Brain microvascular endothelial cell (primary cell): ENCODE data around the gene SPEM2.

Experiments used
- DNase-seq: peaks from one replicate; pipeline ENCODE4 v3.0.0-alpha.2; 2020
- H3K27ac ChIP-seq: fragments of 250-450 bp; sonication (Bioruptor Pico); 2 replicates; pipeline ENCODE4 v1.5.1; 2020; ENCODE audit warnings: mild to moderate bottlenecking, moderate library complexity
- H3K27me3 ChIP-seq: fragments of 250-450 bp; sonication (Bioruptor Pico); replicated peaks from 2 replicates; pipeline ENCODE4 v1.5.1; 2020; ENCODE audit warnings: mild to moderate bottlenecking
- H3K36me3 ChIP-seq: fragments of 250-450 bp; sonication (Bioruptor Pico); replicated peaks from 2 replicates; pipeline ENCODE4 v1.5.1; 2020; ENCODE audit warnings: mild to moderate bottlenecking
- H3K4me3 ChIP-seq: 2 replicates; pipeline ENCODE4 v1.5.1; 2011; ENCODE audit warnings: low read depth, mild to moderate bottlenecking, control low read depth, low read length, moderate library complexity
- in situ Hi-C: cut with HindIII; loops from 2 replicates; pipeline ENCODE4 v1.10.0; 2017; ENCODE audit warnings: low sequenced_read_pairs, low pct_ligation_motif_present
- TF ChIP-seq, protein P1 (sequence below): IDR thresholded peaks from 2 replicates; pipeline ENCODE4 v1.5.1; 2011; ENCODE audit warnings: low read depth, mild to moderate bottlenecking, moderate library complexity, low read length, control low read depth, inconsistent platforms; ENCODE audit errors: missing control alignments

SPEM2 gene

DNA sequence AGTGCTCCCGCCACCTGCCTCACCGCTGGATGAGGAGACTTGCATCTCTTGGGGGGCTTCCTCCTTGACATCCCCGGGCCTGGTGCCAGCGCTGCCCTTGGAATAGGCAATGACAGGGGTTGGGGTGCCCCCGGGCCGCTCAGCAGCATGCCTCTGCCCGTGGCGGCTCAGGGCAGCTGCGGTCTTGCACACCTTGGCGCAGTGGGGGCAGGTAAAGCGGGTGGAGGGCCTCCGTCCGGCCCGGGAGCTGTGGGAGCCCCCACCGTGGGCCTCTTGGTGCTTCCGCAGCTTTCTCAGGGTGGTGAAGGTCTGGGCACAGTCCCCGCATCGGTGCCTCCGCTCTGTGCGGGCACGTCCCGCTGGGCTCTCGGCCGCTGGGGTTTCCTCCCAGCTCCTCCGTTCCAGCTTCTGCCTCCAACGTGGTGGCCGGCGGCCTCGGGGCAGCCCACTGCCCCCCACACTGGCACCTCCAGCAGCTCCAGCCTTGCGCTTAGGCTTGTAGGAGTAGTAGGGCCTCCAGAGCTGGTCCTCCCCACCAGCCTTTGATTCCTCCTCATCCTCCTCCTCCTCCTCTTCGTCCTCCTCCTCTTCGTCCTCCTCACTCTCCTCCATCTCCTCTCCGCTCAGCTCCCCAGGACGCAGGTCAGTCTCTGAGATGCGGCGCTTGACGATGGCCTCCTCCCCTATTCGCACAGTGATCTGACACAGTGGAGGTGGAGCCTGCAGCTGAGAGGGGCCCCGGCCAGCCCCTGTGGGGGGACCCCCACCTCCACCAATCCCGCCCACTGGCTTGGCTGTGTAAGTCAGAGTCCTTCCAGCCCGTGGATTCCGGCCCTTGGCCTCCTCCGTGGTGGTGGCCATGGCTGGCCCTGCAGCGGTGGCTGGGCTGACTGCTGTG is 37.3 kb downstream of the SPEM2 start:
- TF ChIP-seq, protein P1, sequence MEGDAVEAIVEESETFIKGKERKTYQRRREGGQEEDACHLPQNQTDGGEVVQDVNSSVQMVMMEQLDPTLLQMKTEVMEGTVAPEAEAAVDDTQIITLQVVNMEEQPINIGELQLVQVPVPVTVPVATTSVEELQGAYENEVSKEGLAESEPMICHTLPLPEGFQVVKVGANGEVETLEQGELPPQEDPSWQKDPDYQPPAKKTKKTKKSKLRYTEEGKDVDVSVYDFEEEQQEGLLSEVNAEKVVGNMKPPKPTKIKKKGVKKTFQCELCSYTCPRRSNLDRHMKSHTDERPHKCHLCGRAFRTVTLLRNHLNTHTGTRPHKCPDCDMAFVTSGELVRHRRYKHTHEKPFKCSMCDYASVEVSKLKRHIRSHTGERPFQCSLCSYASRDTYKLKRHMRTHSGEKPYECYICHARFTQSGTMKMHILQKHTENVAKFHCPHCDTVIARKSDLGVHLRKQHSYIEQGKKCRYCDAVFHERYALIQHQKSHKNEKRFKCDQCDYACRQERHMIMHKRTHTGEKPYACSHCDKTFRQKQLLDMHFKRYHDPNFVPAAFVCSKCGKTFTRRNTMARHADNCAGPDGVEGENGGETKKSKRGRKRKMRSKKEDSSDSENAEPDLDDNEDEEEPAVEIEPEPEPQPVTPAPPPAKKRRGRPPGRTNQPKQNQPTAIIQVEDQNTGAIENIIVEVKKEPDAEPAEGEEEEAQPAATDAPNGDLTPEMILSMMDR, result no peak
- no peak overlapping the region for H3K27ac ChIP-seq

DNA sequence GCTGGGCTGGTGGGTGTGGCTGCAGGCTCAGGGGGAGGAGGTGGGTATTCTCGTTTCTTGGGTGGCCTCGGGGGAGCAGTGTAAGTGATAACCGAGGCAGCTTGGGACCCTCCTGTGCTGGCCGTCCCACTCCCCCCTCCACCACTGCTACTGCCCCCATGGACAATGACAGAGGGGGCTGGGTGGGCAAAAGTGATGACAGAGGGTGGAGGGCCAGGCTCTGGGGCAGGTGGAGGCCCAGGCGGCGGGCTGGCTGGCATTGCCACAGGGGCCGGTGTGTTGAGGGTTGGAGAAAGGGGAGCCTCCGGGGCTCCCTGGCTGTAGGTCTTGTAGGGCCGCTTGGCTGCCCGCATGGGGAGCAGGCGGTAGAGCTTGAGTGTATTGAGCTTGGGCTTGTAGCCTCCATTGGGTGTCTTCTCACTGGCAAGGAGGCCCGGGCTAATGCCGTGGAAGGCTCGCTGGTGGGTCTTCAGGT is 38.0 kb downstream of the SPEM2 start:
- Histone ChIP-seq H3K36me3 (peaks cover 21% of the 10 kb centered on the region), H3K27ac (no peak overlapping the region), H3K27me3 (no peaks in the 10 kb centered on the region), H3K4me3 (no peak overlapping the region)
- in situ Hi-C loops, result no loop called here
- TF ChIP-seq, protein P1, result no peak
- no peak for DNase-seq

More for the DNA sequence above, 37.3 kb downstream of the SPEM2 start:
- in situ Hi-C loops, result no loop called here
- H3K27me3 ChIP-seq, result no peaks in the 10 kb centered on the region
- H3K4me3 ChIP-seq, result no peak overlapping the region
- H3K36me3 ChIP-seq, result peaks cover 21% of the 10 kb centered on the region
- no peak for DNase-seq

DNA sequence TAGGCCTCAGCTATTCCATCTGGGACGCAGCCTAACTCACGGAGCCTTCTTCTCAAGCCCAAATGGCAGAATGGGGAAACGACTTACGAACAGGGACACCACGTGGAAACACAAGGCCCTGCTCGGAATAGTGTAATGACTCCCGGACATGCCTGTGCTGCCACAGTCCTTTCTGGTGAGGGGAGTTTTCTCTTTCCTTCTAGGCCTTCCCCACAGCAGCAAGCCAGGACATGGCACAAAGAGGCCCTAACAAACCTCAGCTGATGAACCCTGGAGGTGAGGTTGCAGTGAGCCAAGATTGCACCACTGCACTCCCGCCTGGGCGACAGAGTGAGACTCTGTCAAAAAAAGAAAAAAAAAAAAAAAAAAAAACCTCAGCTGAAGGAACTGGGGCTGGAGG is 38.7 kb downstream of the SPEM2 start:
- Histone ChIP-seq H3K4me3 (no peak overlapping the region), H3K36me3 (peaks cover 21% of the 10 kb centered on the region), H3K27ac (no peak overlapping the region), H3K27me3 (no peaks in the 10 kb centered on the region)
- DNase-seq, result no peak
- in situ Hi-C loops, result no loop called here
- TF ChIP-seq, protein P1, result no peak

DNA sequence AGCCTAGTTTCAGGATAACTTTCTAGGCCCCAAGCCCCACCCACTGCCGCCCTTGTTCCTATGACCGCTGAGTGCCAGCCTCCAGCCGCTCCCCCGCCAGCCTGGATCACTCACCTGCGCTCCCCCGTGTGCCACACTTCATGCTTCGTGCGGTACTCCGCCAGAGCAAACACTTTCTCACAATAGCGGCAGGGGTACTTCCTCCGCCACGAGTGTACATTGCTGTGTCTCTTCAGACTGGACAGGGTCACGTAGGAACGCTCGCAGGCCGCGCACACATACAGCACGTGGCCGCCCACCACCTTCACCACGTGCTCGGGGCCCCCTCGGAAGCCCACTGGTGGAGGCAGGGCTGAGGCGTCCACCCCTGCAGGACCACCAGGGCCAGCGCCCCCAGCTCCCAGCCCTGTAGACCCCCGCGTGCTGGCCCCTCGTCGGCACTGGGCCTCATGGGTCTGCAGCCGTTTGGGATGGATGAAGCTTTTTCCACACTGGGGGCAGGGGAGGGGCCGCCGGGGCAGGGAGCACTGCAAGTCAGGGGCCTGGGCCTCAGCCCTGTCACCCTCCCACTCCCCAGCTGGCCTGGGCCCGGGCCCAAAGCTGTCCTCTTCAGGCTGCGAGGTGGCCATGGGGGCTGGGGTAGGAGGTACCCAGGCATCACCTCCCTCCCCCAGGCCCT is 40.3 kb downstream of the SPEM2 start:
- Histone ChIP-seq H3K27ac (no peak overlapping the region), H3K4me3 (no peak overlapping the region), H3K27me3 (no peaks in the 10 kb centered on the region), H3K36me3 (peaks cover 21% of the 10 kb centered on the region)
- TF ChIP-seq, protein P1, result no peak
- no peak for DNase-seq
- in situ Hi-C loops, result no loop called here

DNA sequence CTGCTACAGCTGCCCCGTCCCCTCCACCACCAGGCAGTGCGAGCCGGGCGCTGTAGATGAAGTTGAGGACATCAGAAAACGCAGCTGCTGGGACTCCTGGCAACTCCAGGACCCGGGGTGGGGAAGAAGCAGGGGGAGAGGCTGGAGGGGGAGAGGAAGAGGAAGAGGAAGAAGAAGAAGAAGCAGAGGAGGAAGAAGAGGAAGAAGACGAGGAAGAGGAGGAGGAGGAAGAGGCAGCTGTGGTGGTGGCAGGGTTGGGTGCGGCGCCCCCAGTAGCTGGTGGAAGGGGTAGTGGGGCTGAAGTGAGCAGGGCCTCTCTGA is 40.9 kb downstream of the SPEM2 start:
- Histone ChIP-seq H3K4me3 (no peak overlapping the region), H3K27me3 (no peaks in the 10 kb centered on the region), H3K27ac (no peak overlapping the region), H3K36me3 (peaks cover 21% of the 10 kb centered on the region)
- in situ Hi-C loops, result no loop called here
- no peak for DNase-seq
- TF ChIP-seq, protein P1, result no peak
